ENCODE measurements around the gene FERMT3.

DNA sequence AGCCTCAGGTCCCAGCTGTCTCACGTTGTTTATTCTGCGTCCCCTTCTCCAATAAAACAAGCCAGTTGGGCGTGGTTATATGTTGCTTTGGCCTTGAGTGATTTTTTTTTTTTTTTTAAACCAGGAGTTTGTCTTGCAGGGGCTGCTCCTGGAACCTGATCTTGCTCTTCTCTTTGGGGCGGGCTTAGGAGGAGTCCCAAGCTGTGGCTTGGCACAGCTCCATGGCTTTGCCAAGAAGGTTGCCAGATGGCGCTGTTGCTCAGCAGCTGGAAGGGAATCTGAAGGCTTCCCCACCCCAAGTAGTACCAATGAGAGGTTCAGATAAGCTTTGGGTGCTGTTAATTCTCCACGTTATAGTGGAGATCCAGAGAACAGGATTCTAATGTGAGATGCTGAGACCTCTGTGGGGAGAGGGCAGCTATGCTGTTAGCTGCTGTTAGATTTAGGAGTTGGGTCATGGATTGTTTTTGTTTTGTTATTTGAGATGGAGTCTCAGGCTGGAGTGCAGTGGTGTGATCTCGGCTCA is 2.0 kb upstream of the FERMT3 start:
- TF ChIP-seq TAF1 (IDR thresholded peaks at IDR 0.05; ENCODE audit: borderline replicate concordance, insufficient read depth, low read length): no peak
- TF ChIP-seq POLR2AphosphoS5 (IDR thresholded peaks at IDR 0.05; ENCODE audit: low read depth, low read length): peak; percentile 30; the same call in 1 of the 2 replicates
- TF ChIP-seq SIN3A (IDR thresholded peaks at IDR 0.05; ENCODE audit: borderline replicate concordance, insufficient read depth, low read length): no peak
- TF ChIP-seq, protein P1, sequence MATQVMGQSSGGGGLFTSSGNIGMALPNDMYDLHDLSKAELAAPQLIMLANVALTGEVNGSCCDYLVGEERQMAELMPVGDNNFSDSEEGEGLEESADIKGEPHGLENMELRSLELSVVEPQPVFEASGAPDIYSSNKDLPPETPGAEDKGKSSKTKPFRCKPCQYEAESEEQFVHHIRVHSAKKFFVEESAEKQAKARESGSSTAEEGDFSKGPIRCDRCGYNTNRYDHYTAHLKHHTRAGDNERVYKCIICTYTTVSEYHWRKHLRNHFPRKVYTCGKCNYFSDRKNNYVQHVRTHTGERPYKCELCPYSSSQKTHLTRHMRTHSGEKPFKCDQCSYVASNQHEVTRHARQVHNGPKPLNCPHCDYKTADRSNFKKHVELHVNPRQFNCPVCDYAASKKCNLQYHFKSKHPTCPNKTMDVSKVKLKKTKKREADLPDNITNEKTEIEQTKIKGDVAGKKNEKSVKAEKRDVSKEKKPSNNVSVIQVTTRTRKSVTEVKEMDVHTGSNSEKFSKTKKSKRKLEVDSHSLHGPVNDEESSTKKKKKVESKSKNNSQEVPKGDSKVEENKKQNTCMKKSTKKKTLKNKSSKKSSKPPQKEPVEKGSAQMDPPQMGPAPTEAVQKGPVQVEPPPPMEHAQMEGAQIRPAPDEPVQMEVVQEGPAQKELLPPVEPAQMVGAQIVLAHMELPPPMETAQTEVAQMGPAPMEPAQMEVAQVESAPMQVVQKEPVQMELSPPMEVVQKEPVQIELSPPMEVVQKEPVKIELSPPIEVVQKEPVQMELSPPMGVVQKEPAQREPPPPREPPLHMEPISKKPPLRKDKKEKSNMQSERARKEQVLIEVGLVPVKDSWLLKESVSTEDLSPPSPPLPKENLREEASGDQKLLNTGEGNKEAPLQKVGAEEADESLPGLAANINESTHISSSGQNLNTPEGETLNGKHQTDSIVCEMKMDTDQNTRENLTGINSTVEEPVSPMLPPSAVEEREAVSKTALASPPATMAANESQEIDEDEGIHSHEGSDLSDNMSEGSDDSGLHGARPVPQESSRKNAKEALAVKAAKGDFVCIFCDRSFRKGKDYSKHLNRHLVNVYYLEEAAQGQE (IDR thresholded peaks at IDR 0.05; ENCODE audit: insufficient read depth in 1 of 2, low read depth in 2 of 2, low read length in 2 of 2): no peak
